IgD-negative memory B cell (primary cell): ENCODE results near the gene CLEC11A. TPM values are rescaled to one million over a fixed set of nuclear protein-coding genes. Genes with fewer than 3 reads are reported as not detected.
"Not testable (repeated sequence)": the region's sequence is repeated elsewhere in the genome, so short reads cannot be mapped to it uniquely, and the experiment has no call there.

Experiments used
- H3K27ac Mint-ChIP-seq, 3 donors: one replicate each; pipeline ENCODE4 v1.8.0; 2020 to 2022; ENCODE audit warnings: mild to moderate bottlenecking in 3 of 3, mixed read lengths in 3 of 3, moderate library complexity in 1 of 3
- H3K27me3 Mint-ChIP-seq: one replicate; pipeline ENCODE4 v1.8.0; 2021; ENCODE audit warnings: mixed read lengths
- H3K36me3 Mint-ChIP-seq: one replicate; pipeline ENCODE4 v1.8.0; 2020; ENCODE audit warnings: mild to moderate bottlenecking, mixed read lengths
- H3K4me1 Mint-ChIP-seq, 3 donors: one replicate each; pipeline ENCODE4 v1.8.0; 2020 to 2022; ENCODE audit warnings: mixed read lengths in 3 of 3, mild to moderate bottlenecking in 1 of 3
- H3K4me3 Mint-ChIP-seq, 4 donors: one replicate each; pipeline ENCODE4 v1.8.0; 2020 to 2022; ENCODE audit warnings: mild to moderate bottlenecking in 4 of 4, mixed read lengths in 4 of 4, moderate library complexity in 3 of 4
- H3K9me3 Mint-ChIP-seq, 3 donors: one replicate each; pipeline ENCODE4 v1.8.0; 2020 to 2021; ENCODE audit warnings: mixed read lengths in 3 of 3, mild to moderate bottlenecking in 1 of 3
- polyA plus RNA-seq: library from polyadenylated mRNA; unstranded; fragments of 300-500 nt; fragmentation: Illumina TruSeq; gene quantifications from one replicate; pipeline ENCODE4 v1.2.3, GENCODE V29; 2021

The CLEC11A gene
- polyA plus RNA-seq, 1 donor from 2014 or later, result 0.61 TPM

- H3K27me3 Mint-ChIP-seq, H3K4me1 Mint-ChIP-seq, H3K4me3 Mint-ChIP-seq, H3K9me3 Mint-ChIP-seq, H3K36me3 Mint-ChIP-seq, H3K27ac Mint-ChIP-seq: not testable (repeated sequence)
These were observed 24.0 kb downstream of the CLEC11A start for GRCh38 chr19:50747141-50747540.

DNA sequence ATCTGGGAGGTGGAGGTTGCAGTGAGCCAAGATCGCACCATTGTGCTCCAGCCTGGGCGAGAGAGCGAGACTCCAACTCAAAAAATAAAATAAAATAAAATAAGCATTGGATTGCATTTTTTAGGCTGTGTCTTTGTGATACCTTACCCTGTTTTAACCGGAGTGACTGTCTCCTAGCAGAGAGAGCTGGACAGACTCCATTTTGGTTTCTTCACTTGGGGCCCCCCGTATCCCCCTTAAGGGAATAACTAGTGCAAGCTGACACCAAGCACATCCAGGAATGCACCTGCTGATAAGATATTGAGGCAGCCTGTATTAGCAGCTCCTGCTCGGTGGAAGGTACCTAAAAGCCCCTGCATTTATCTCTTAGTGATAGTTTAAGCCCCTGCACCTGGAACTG lies 26.3 kb downstream of the CLEC11A start:
- peaks cover 2% of the 10 kb centered on the region for H3K36me3 Mint-ChIP-seq
- peaks cover 13% of the 10 kb centered on the region for H3K27me3 Mint-ChIP-seq
- H3K27ac Mint-ChIP-seq, result no peak overlapping the region
- H3K4me1 Mint-ChIP-seq, result no peaks in the 10 kb centered on the region
- no peak overlapping the region for H3K4me3 Mint-ChIP-seq
- no peaks in the 10 kb centered on the region for H3K9me3 Mint-ChIP-seq

GRCh38 chr19:50750010-50750409 lies 26.8 kb downstream of the CLEC11A start:
- Mint-ChIP-seq H3K27me3 (peaks cover 13% of the 10 kb centered on the region), H3K4me1 (no peaks in the 10 kb centered on the region), H3K36me3 (peaks cover 2% of the 10 kb centered on the region), H3K9me3 (no peaks in the 10 kb centered on the region), H3K4me3 (no peak overlapping the region), H3K27ac (no peak overlapping the region)

DNA sequence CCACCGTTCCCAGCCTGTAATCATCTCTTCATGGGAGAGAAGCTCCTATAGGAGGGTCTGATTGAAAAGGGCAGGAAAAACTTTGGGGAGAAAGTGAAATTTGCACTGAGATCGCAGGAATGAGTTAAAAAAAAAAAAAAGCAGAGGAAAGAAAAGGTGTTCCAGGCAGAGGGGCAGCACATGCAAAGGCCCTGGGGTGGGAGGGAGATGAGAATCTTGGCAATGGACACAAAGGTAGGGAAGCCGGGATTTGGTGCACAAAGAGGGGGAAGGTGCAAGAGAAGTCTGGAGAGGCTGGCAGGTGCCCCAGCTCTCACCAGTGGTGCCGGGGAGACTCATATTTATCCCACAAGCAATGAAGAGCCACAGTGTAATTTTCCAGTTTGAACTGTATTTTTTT lies 30.7 kb downstream of the CLEC11A start:
- H3K9me3 Mint-ChIP-seq, result no peaks in the 10 kb centered on the region
- H3K36me3 Mint-ChIP-seq, result no peaks in the 10 kb centered on the region
- no peak overlapping the region for H3K27ac Mint-ChIP-seq
- H3K4me3 Mint-ChIP-seq, result peak overlapping the region in 1 of 4 donors; percentile 68
- H3K27me3 Mint-ChIP-seq, result peaks cover 13% of the 10 kb centered on the region
- H3K4me1 Mint-ChIP-seq, result no peaks in the 10 kb centered on the region

DNA sequence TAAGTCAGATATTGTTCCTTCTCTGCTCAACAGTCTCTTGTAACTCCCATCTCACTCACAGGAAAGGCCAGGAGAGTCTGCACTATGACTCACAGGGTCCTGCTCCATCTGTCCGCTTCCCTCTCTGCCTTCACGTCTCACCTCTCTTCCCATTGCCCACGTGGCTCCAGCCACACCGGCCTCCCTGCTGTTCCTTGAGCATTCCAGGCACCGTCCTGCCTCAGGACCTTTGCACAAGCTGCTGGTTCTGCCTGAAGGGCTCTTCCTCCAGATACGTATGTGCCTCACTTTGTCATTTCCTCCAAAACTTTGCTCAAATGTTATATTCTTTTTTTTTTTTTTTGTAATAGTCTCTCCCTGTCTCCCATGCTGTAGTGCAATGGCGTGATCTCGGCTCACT lies 33.1 kb downstream of the CLEC11A start:
- not testable (repeated sequence) for H3K9me3 Mint-ChIP-seq, H3K27ac Mint-ChIP-seq, H3K4me1 Mint-ChIP-seq, H3K4me3 Mint-ChIP-seq, H3K36me3 Mint-ChIP-seq
- peaks cover 10% of the 10 kb centered on the region for H3K27me3 Mint-ChIP-seq

- not testable (repeated sequence) for H3K27me3 Mint-ChIP-seq, H3K4me1 Mint-ChIP-seq, H3K27ac Mint-ChIP-seq, H3K36me3 Mint-ChIP-seq, H3K4me3 Mint-ChIP-seq, H3K9me3 Mint-ChIP-seq
These were observed 34.5 kb downstream of the CLEC11A start for GRCh38 chr19:50757624-50758023.

GRCh38 chr19:50759076-50759475 lies 35.9 kb downstream of the CLEC11A start:
- H3K9me3 Mint-ChIP-seq, H3K4me3 Mint-ChIP-seq, H3K27me3 Mint-ChIP-seq, H3K36me3 Mint-ChIP-seq, H3K4me1 Mint-ChIP-seq, H3K27ac Mint-ChIP-seq: not testable (repeated sequence)

- no peak overlapping the region for H3K4me3 Mint-ChIP-seq
- peaks cover 0 to 4% (median 0%) of the 10 kb centered on the region in 3 donors for H3K4me1 Mint-ChIP-seq
- H3K27me3 Mint-ChIP-seq, result peaks cover 5% of the 10 kb centered on the region
- peaks cover 3% of the 10 kb centered on the region for H3K36me3 Mint-ChIP-seq
- H3K9me3 Mint-ChIP-seq, result peaks cover 0 to 2% (median 0%) of the 10 kb centered on the region in 3 donors
- no peak overlapping the region for H3K27ac Mint-ChIP-seq
These were observed 36.7 kb downstream of the CLEC11A start for GRCh38 chr19:50759886-50760285.

- not testable (repeated sequence) for H3K27ac Mint-ChIP-seq, H3K4me3 Mint-ChIP-seq, H3K27me3 Mint-ChIP-seq, H3K9me3 Mint-ChIP-seq, H3K4me1 Mint-ChIP-seq, H3K36me3 Mint-ChIP-seq
These were observed 38.3 kb downstream of the CLEC11A start for GRCh38 chr19:50761501-50761900.

DNA sequence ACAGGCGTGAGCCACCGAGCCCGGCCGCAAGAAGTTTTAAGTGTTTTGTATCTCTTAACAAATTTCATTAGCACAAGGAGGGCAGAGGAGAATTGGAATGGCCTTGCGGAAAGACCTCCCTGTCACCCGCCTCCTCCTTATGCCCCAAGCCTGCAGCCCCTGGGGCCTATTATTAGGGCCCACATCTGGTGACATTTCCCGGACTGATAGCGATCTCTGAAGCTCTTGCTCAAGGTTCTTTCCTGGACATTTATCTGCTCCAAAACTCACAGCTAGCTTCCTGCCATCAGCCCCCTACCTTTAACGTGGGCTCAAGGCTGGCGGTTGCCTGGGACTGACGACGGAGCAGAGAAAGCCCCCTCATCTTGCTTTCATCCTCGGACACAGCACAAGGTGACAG lies 40.4 kb downstream of the CLEC11A start:
- H3K9me3 Mint-ChIP-seq, H3K4me3 Mint-ChIP-seq, H3K36me3 Mint-ChIP-seq, H3K4me1 Mint-ChIP-seq, H3K27ac Mint-ChIP-seq: not testable (repeated sequence)
- H3K27me3 Mint-ChIP-seq, result peaks cover 13% of the 10 kb centered on the region

DNA sequence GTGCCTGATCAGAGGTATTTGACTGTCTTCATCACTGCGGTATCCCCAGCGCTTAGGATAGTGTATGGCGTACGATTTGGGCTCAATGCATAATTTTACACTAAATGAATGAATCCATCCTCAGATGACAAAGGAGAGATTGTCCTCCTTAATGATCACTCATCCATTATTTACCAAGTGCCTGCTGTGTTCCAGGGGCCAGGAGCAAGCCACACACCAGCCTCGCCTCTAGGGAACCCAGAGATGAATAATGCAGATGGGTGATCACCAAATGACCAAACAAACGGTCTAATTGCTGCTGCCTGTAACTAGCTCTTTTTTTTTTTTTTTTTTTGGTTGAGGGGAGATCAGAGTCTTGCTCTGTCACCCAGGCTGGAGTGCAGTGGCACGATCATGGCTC lies 41.2 kb downstream of the CLEC11A start:
- Mint-ChIP-seq H3K27me3 (peaks cover 13% of the 10 kb centered on the region), H3K9me3 (peaks cover 0 to 3% (median 0%) of the 10 kb centered on the region in 3 donors), H3K27ac (no peak overlapping the region), H3K36me3 (peaks cover 3% of the 10 kb centered on the region), H3K4me1 (peaks cover 0 to 4% (median 0%) of the 10 kb centered on the region in 3 donors), H3K4me3 (no peak overlapping the region)

GRCh38 chr19:50766746-50767145 lies 43.6 kb downstream of the CLEC11A start:
- H3K4me3 Mint-ChIP-seq, H3K36me3 Mint-ChIP-seq, H3K9me3 Mint-ChIP-seq, H3K27ac Mint-ChIP-seq, H3K4me1 Mint-ChIP-seq: not testable (repeated sequence)
- H3K27me3 Mint-ChIP-seq, result peaks cover 16% of the 10 kb centered on the region

- H3K27ac Mint-ChIP-seq, H3K9me3 Mint-ChIP-seq, H3K4me1 Mint-ChIP-seq, H3K4me3 Mint-ChIP-seq, H3K36me3 Mint-ChIP-seq: not testable (repeated sequence)
- H3K27me3 Mint-ChIP-seq, result peaks cover 16% of the 10 kb centered on the region
These were observed 44.1 kb downstream of the CLEC11A start for GRCh38 chr19:50767263-50767662.

GRCh38 chr19:50768277-50768676 lies 45.1 kb downstream of the CLEC11A start:
- Mint-ChIP-seq H3K27me3 (peaks cover 16% of the 10 kb centered on the region), H3K4me3 (peak overlapping the region in 1 of 4 donors; percentile 60), H3K36me3 (no peaks in the 10 kb centered on the region), H3K9me3 (peaks cover 0 to 3% (median 2%) of the 10 kb centered on the region in 3 donors), H3K27ac (no peak overlapping the region), H3K4me1 (no peaks in the 10 kb centered on the region)

- not testable (repeated sequence) for H3K9me3 Mint-ChIP-seq, H3K27ac Mint-ChIP-seq, H3K4me1 Mint-ChIP-seq, H3K4me3 Mint-ChIP-seq, H3K36me3 Mint-ChIP-seq
- H3K27me3 Mint-ChIP-seq, result peaks cover 19% of the 10 kb centered on the region
These were observed 47.0 kb downstream of the CLEC11A start, which contains the start of gene GPR32 for GRCh38 chr19:50770164-50770563. TSS of gene GPR32 (plus strand) at chr19:50770464. CDS start at chr19:50770601, 137 bp downstream.

DNA sequence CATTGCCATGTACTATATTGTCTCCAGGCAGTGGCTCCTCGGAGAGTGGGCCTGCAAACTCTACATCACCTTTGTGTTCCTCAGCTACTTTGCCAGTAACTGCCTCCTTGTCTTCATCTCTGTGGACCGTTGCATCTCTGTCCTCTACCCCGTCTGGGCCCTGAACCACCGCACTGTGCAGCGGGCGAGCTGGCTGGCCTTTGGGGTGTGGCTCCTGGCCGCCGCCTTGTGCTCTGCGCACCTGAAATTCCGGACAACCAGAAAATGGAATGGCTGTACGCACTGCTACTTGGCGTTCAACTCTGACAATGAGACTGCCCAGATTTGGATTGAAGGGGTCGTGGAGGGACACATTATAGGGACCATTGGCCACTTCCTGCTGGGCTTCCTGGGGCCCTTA lies 47.7 kb downstream of the CLEC11A start:
- H3K27ac Mint-ChIP-seq, result no peak overlapping the region
- H3K27me3 Mint-ChIP-seq, result peaks cover 20% of the 10 kb centered on the region
- H3K4me3 Mint-ChIP-seq, result no peak overlapping the region
- no peaks in the 10 kb centered on the region for H3K4me1 Mint-ChIP-seq
- H3K36me3 Mint-ChIP-seq, result no peaks in the 10 kb centered on the region
- peaks cover 0 to 3% (median 2%) of the 10 kb centered on the region in 3 donors for H3K9me3 Mint-ChIP-seq

DNA sequence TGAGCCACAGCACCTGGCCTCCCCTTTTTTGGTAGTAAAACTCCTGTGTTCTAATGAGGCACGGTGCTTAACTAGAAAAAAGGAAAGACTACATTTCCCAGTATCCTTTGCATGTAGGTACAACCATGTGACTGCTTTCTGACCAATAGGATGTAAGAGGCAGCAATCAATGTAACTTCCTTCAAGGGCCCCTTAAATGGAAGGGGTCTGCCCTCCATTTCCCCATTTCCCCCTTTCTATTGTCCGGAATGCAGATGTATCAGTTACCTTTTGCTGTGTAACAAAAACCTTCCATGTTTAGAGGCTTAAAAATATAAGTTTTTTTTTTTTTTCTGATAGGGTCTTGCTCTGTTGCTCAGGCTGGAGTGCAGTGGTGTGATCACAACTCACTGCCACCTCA lies 49.3 kb downstream of the CLEC11A start:
- no peaks in the 10 kb centered on the region for H3K4me1 Mint-ChIP-seq
- H3K27ac Mint-ChIP-seq, result no peak overlapping the region
- peaks cover 0 to 3% (median 2%) of the 10 kb centered on the region in 3 donors for H3K9me3 Mint-ChIP-seq
- H3K27me3 Mint-ChIP-seq, result peaks cover 25% of the 10 kb centered on the region
- H3K36me3 Mint-ChIP-seq, result no peaks in the 10 kb centered on the region
- H3K4me3 Mint-ChIP-seq, result no peak overlapping the region
